GM18517 (cell line): ENCODE results near the gene PRPF38A.
"Not testable (repeated sequence)": the region's sequence is repeated elsewhere in the genome, so short reads cannot be mapped to it uniquely, and the experiment has no call there.

ENCODE experiments used
- ATAC-seq: cut with Tn5 transposase; IDR thresholded peaks from one replicate; pipeline ENCODE4 v1.9.1; 2021; ENCODE audit warnings: mild to moderate bottlenecking, moderate library complexity; ENCODE audit not compliant: unreplicated experiment

Gene PRPF38A, protein sequence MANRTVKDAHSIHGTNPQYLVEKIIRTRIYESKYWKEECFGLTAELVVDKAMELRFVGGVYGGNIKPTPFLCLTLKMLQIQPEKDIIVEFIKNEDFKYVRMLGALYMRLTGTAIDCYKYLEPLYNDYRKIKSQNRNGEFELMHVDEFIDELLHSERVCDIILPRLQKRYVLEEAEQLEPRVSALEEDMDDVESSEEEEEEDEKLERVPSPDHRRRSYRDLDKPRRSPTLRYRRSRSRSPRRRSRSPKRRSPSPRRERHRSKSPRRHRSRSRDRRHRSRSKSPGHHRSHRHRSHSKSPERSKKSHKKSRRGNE

DNA sequence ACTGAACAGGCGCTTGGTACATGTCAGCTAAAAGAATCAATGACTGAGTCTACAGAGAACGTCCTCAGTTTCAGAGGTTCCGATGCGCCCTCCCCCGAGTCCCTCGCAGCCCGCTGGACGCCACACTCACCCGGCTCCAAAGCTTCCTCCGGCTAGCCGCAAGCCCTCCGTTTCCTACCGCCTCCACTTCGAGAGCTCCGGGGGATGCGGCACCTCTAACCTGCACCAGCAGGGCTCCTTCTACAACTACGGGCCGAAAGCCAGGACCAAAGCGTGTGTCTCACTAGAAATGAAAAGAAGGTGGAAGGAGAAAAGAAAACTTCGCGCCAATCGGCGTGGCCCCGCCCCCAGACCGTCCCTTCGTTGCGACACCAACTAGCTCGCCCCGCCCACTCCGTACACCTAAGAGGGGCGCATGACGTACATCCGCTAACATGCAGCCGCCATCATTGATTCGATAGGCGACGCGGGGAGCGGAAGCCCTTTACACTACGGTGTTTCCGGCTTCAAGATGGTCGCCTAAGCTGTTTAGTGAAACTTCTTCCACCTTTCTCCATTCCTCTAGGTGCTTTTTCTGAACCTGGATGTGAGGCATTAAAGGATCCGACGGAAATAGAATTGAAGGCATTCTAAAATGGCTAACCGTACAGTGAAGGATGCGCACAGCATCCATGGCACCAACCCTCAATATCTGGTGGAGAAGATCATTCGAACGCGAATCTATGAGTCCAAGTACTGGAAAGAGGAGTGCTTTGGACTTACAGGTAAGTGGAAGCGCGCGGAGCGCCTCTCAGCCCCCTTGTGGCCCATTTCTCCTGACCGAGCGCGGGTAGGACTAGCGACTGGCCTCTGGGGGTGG lies at the start of gene PRPF38A, which contains the start of gene ORC1:
Gene PRPF38A (plus strand): TSS at position 487 of the 859 bp plus-strand sequence. CDS start 148 bp downstream, at position 635.
Gene ORC1 (minus strand): TSS at position 308 of the 859 bp plus-strand sequence. CDS start 2,200 bp downstream, outside the sequence.
- ATAC-seq: peak; percentile 87

DNA sequence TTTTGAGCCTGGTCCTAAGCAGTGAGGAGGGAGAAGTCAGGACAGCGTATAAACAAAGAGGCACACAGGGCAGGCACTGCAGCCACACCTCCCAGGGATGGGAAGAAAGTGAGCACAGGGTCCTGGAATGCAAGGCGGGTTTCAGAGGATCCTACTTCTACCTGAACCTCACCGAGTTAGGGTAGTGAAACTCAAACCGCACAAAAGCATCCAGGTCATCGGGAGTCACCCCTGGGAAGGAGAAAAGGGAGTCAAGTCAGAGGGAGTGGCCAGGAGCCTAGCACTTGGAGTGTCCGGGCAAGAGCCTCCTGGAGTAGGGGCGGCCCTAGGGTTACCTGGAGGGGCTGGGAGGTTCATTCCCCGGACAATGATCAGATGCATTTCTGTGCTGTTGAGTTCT lies 49.0 kb upstream of the PRPF38A start:
- ATAC-seq: no peak

DNA sequence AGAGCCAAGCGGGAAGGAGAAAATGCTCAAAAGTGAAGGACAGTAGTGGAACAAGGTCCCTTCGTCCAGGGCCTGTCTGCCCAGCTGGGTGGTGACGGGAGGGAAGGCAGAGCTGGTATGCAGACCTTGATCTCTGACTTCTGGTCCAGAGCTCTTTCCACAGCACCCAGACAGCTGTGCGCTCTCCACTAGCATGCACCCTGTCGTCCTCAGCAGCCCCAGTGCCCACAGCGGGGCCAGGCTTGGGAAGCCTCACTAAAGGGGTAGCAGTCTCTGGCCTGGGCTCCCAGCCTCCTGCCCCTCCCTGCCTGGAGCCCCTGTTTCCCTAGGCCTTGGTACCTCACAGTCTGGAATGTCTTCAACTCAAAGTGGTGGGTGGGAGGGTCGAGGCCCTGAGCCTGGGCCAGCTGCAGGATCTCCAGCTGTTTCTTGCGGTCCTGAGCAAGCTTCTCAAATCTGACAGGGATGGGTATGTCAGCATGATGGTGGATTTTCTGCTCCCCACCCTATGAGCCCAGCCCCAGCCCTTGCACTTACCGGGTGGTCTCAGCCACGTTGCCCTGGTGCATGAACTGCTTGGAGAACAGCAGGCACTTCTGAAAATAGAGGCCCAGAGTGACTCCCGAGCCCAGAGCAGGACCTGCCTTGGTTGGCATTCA lies 48.4 kb upstream of the PRPF38A start:
- ATAC-seq: no peak

DNA sequence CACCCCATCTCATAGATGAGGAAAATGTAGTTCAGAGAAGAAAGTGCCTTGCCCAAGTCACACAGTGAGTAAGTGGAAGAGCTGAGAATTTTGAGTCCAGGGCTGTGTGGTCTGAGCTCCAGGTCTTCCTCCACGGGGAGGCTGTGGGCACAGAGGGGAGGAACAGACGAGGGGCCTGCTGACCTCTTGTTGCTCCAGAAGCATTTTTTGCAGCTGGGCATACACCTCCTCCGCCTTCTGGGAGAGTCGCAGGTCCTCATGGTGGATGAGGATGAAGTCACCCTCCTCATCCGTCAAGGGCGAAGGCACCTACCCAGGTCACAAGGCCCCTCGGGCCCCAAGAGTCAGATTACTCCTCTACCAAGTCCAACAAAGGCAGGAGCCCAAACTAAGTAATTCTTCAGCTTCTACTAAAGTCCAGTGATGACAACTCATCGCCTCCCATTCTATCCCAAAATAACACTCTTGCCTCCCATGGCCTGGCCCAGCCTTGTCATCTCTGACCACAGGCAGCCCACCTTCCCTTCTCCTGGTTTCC lies 47.5 kb upstream of the PRPF38A start:
- ATAC-seq: no peak

DNA sequence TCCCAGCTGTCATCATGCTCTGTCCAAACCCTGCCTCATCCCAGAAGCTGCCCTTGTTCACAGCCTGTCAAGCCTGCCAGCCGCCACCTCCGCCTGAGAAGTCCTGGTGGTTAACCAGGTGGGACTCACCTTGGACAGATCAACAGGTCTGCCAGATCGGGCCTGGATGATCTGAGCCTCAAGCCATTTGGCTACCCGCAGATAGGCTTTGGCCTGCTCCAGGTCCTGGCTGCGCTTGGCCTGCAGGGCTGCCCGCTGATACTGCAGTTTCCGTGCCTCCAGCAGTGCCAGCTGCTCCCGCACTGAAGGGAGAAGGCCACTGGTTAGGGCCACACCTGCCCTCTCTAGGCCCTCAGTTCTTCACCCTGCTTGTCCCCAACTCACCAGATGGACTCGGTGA lies 47.0 kb upstream of the PRPF38A start:
- no peak for ATAC-seq

DNA sequence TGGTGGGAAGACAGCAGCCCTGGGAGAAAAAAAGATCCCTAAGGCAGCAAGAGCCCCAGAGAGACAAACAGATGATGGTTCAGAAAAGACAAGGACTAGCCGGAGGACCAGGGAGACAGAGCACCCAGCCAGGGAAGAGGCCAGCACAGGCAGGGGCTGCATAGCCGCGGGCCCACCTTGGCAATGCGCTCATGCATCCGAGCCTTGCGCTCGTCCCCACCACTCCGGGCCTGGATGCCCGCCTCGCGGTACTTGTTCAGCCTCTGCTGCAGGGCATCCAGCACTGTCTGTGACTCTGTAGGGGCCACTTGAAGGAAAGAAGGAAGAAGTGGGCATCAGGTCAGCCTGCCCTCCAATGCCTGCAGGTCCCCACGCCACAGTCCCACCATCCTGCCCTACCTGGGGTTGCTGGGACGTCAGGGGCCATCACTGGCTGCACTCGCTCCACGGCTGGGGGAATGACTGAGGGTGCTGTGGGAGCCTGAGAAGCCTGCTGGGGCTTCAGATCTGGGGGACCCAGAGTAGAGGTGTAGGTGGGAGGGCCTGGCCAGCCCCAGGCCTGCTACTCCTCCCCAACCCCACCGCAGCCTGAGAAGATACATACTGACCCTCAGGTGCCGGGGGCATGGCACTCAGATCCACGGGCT lies 45.4 kb upstream of the PRPF38A start:
- ATAC-seq: no peak

DNA sequence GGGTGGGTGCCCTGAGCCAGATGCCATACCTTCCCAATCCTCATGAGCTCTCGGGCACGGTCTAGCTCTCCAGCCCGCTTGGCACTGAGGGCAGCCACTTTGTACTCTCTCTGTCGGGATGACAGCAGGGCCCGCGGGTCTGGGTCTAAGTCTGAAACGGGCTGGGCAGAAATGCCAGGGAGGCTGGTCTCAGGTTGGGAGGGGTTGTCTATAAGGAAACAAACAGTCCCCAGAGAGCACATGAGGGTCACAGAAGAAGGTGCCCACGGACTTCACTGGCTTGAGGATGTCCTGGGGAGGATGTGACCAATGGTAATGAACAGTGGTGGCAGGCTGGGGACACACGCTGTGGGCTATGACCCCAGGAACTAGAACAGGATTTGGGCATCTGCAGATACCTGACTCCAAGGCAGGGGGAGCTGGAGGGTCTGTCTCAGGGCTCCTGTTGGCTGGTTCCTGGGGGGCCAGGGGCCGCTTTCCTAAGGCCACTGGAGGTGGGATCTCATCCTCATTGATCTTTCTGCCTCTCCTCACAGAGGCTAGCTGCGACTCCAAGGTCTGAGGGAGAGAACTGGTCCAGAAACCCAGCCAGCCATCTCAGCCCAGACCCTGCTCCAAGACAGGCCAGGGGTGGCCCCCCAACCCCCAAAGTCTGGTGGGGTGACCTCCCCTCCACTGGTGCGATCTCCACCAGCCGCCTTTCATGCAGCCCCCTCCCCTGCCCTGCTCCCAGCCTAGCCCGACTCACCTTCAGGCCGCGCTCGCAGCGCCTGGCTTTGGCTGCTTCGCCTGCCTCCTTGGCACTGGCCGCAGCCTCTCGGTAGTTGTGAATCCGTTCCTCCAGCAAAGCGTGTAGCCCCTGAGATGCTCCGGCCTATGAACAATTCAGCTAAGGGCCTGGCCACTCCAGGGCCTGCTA lies 44.5 kb upstream of the PRPF38A start:
- no peak for ATAC-seq

DNA sequence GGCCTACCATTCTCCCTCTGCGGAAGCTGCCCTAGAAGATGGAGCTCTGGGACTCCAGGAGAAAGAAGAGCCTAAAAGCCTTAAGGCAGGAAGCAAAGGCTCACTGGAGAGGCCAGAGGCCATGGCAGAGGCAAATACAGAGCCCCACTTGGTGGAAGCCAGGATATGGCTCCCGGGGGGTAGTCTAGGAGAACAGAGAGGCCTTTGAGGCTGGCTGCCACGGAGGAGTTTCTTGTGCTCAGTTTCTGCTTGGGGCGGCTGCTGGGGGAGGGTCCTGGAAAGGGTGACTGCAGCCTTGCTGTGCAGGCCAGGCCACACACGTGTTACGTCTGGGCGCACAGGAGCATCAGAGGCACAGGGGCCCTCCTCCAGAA lies 43.8 kb upstream of the PRPF38A start:
- ATAC-seq: no peak

DNA sequence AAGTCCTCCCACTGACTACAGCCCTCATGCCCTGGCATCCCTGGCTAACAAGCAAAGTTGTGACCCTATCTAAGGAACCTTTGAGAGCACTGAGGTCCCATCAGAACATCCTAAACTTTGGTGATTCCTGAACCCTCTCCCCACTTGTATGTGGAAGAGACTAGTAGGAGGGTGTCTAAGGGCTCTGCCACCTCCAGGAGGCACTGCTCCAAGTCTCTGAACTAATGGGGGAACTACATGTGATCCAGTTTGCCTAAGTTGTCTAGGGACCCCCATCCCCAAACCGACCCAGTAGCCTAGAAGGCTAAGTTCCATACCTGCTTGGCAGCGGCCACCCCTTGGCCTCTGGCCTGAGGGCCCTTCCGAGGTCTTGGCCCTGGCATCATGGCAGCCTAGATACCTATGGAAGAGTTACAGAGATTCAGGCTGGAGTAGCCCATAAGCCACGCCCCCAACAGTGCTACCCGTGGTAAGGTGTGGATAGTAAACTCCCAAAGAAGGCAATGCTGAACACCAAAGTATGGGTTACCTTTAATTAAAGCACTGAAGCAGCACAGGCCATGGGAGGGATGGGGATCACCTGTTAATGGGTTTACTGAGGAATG lies 40.1 kb upstream of the PRPF38A start:
- no peak for ATAC-seq

DNA sequence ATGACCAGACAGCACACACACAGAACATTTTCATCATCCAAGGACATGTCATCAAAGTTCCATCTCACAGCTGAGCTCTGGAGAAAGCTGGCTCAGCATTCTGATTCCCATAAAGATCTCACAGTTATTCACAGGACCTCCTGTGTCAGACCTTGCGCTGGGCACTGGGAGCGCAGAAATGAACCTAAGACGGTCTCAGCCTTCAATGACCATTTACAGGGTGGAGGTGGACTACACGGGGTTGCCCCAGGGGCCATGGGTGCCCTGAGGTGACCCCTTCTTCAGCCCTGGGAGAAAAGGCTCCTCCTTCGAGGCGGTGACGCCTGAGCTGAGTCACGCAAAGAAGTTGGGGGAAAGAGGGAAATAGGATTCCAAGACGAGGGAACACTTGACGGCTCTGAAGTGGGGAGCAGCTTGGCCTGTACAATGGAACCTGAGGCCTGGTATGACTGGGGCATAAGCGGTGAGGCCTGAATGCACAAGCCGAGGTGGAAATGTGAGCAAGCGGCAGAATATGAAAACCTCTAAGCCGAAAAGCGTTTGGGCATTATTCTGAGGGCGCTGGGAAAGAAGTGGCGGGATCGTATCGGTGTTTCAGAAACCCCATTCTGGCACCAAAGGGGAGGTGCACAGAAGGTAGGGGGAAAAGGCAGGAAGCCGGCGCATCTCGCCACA lies 39.2 kb upstream of the PRPF38A start:
- ATAC-seq: no peak

DNA sequence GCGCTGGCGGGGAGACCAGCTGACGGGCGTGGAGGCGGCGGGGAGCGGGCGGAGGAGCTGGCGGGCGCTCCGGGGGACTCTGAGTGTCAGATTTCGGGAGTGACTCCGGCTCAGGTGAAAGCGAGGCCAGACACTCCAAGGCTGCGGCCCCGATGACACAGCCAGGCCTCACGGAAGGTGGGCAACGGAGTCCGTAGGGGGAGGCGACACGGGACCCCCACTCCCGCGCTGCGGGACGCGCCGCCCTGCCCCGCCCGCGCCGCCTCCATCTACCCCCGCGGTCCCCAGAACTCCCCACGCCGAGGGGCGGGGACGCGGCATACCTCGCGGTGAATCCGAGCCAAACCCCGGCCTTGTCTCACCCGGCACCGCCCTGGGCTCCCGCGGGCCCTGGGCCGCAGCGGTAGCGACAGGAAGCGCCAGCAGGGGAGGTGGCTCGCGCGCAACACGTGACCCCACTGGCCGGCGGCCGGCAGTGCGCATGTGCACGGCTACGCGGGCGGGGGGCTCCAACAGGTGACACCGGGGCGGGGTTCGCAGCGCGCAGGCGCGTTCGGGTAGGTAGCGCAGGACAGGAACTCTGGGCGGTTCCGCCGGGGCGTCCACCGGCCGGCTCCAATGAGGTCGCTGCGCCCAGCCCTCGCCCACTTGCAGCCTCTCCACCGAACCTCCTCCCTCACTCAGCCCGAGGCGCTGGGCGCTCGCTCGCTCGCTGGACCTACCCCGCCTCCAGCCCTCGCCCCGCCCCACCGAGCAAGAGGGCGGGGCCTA lies 38.5 kb upstream of the PRPF38A start, which contains the start of gene CC2D1B:
Gene CC2D1B (minus strand): TSS at position 460 of the 771 bp plus-strand sequence. CDS start 1,585 bp downstream, outside the sequence.
- ATAC-seq: peak; percentile 83

DNA sequence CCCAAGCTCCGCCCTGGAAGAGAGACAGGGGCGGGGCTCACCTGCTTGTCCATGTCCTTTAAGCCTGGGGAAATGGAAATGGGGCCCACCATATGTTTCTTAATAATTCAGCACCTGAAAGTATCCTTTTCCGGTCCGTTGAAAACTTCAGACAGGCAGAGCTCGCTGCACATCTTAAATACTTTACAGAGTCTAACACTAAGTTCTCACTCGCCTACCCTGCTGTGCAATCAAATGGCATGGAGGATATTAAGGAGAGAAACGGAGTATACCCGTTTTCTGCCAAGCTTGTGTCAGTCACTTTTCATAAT lies 37.9 kb upstream of the PRPF38A start:
- ATAC-seq: no peak

DNA sequence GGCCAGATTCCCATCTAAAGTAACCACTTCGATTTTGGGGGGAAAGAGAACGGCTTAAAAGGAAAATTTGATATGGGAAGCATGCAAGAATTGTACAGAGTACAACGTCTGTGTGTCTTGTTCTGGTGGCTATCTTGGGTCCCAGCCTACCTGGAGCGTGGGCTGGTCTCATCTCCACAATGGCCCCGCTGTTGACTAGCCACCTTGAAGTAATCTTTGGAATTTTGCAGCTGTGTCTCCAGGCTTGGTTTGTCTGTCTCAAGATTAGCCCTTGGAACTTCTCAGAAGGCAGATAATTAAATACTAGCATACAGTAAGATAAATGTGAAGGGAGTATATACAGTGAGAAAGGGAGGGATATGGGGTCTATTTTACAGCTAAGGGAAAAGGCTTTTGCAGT lies 37.1 kb upstream of the PRPF38A start:
- no peak for ATAC-seq

DNA sequence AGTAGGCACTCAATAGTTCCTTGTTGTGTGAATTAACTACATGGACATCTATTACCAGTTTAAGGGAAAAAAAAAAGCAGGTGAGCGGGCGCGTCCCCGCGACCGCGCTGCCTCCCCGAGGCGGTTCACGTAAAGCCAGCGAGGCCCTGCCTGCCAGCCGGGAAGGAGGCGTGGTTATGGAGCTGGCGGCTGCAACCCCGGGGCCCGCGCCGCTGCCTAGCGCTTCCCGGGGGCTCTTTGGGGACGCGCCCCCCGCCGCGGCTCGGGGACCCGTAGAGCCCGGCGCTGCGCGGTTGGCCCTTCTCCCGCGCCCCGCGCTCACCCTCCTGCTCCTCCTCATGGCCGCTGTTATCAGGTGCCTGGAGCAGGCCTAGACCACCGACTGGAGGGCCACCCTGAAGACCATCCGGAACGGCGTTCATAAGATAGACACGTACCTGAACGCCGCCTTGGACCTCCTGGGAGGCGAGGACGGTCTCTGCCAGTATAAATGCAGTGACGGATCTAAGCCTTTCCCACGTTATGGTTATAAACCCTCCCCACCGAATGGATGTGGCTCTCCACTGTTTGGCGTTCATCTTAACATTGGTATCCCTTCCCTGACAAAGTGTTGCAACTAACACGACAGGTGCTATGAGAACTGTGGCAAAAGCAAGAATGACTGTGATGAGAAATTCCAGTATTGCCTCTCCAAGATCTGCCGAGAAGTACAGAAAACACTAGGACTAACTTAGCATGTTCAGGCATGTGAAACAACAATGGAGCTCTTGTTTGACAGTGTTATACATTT lies 35.8 kb upstream of the PRPF38A start:
- no peak for ATAC-seq

DNA sequence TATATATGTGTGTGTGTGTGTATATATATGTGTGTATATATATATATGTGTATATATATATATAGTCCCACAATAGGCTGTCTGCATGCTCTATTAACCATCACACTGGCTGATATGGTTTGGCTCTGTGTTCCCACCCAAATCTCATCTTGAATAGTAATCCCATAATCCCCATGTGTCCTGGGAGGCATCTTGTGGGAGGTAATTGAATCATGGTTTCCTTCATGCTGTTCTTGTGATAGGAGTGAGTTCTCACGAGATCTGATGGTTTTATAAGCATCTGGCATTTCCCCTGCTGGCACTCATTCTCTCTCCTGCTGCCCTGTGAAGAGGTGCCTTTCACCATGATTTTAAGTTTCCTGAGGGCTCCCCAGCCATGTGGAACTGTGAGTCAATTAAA lies 34.6 kb upstream of the PRPF38A start:
- not testable (repeated sequence) for ATAC-seq

DNA sequence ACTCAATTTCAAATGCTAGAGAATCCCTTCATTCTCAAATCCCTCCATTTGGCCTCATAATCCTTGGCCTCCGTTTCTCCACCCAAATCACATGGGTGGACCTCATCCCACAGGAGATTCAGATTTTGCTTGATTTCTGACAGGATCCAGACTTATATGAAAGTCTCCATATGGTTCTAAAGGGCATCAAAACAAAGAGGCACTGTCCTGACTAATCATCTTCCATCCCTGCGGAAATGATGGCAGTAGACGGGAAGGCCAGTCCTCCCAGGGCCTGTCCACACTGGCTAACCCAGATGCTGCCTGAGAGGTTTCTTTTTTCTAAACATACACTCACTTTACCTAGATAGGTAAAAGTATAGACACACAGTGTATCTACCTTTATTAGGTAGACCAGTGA lies 19.0 kb upstream of the PRPF38A start:
- no peak for ATAC-seq

DNA sequence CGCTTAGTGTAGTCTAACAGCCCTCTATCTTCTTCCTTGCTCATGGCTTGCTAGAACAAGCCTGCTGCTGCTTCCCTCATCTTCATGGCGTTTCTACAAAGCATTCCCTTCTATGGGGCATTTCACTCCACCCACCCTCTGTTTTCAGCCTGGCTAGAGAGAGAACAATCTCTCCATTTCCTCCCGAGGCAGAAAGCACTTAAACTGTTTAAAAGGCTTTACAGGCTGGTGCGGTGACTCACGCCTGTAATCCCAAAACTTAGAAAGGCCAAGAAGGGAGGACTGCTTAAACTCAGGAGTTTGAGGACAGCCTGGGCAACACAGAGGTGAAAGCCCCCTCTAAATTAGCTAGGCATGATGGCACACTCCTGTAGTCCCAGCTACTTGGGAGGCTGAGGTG lies 17.9 kb upstream of the PRPF38A start:
- ATAC-seq: no peak
